K562 treated with DMSO at 1 percent for 24 hours (cell line): ENCODE data around the gene LRG1. TPM values are rescaled to one million over a fixed set of nuclear protein-coding genes. Genes with fewer than 3 reads are reported as not detected.

ENCODE experiments used
- total RNA-seq: library from RNA; unstranded; fragments of 300-600 nt; gene quantifications from 2 replicates; pipeline ENCODE4 v1.2.3, GENCODE V29; 2022; ENCODE audit warnings: low read depth; ENCODE audit not compliant: insufficient read depth

LRG1 gene, protein sequence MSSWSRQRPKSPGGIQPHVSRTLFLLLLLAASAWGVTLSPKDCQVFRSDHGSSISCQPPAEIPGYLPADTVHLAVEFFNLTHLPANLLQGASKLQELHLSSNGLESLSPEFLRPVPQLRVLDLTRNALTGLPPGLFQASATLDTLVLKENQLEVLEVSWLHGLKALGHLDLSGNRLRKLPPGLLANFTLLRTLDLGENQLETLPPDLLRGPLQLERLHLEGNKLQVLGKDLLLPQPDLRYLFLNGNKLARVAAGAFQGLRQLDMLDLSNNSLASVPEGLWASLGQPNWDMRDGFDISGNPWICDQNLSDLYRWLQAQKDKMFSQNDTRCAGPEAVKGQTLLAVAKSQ
- 29.8 and 29.9 TPM in 2 replicates for total RNA-seq

DNA sequence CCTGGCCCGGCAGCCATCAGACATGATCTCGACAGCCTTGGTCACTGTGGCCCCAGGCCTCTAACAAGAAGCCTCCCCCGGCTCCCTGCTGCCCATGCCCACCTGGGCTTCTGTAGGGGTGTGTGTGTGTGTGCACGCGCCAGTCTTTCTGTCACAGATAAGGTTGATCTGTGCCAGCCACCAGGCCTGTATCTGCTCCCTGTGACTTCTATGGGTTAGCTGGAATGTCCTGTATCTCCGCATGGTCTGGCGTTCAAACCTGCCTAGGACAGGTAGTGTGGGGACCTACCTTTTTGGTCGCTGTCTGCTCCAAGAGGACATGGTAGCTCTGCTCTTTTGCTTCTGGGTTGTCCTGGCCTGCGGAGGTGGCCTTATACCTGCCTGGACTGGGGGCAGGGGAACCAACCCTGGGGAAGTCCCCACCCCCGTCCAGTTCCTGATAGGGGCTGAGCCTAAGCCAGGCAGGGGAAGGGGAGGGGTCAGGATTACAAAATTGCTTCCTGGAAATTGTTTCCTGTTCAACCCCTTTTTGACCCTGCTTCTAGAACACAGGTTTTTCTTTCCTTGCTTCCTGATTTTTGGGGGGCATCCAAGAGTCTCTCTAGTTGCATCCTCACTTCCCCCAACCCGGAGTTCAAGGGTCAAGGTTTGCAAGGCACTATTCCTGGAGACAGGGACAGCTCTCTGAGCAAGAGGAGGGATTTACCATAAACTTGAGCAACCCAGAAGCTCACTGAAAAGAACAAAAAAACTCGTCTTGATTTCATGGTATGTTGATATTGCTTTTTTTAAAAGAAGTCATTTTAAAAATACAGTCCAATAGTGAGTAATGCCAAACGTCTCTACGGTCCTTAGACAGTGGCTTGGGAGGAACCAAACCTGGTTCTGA lies at the start of gene LRG1:
Gene LRG1, minus strand, starts transcription at position 344 of the 889 bp plus-strand sequence. Its CDS starts 23 bp downstream, at position 321.

DNA sequence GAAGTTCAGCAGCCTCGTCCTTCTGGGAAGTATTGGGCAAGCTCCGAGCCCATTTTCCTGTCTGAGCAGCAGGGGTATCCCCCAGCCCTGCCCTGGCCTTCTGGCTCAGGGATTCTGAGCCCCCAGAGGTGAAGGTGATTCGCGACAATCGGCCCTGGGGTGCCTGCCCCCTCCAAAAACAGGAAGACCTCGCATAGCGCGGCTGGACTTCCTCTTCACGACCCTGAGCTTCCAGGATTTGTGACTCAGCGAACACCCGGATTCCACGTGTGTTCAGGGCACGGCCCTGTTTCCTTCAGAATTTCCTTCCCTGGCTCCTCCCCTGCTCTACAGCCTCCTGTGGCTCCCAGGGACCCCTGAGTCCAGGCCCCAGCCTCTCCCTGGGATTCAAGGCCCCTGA lies 19.7 kb upstream of the LRG1 start, which contains the start of gene SEMA6B:
Gene SEMA6B, minus strand, starts transcription at position 116 of the 400 bp plus-strand sequence. CDS start 1,227 bp downstream, outside the sequence.

DNA sequence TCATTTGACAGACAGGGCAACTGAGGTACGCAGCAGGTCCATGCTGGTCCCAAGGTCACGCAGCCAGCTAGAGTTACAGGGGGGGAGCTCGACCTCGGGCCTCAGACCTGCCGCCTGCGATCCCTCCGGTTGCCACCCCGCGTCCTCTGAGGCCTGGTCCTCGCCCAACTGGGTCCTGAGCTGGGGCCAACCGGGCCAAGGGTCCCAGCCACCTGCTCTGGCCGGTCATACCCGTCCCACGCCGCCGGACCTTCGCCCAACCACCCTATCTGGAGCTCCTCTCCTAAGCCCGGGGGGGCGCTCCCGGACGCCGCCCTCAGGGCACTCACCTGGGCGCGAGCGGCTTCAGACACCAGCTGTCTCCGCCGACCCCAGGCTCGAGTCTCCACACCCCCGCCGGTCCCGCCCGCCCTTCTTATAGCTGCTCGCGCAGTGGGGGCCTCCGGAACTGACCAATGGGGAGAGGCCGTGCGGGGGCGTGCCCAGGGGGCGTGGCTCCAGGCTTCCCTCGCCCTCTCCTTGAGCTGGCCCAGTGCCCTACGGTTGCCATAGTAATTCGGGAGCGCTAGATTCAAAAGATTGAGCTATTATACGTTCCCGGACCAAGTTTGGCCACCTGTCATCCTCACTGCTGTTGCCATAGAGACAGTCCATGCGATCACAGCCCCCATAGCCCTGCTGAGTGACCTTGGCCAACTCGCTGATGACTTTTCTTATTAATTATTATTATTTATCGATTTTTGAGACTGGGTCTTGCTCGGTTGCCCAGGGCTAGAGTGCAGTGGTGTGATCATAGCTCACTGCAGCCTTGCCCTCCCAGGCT lies 4.8 kb downstream of the LRG1 start, which contains the start of gene PLIN5:
Gene PLIN5, minus strand, starts transcription at position 389 of the 823 bp plus-strand sequence. CDS start 1,150 bp downstream, outside the sequence.

DNA sequence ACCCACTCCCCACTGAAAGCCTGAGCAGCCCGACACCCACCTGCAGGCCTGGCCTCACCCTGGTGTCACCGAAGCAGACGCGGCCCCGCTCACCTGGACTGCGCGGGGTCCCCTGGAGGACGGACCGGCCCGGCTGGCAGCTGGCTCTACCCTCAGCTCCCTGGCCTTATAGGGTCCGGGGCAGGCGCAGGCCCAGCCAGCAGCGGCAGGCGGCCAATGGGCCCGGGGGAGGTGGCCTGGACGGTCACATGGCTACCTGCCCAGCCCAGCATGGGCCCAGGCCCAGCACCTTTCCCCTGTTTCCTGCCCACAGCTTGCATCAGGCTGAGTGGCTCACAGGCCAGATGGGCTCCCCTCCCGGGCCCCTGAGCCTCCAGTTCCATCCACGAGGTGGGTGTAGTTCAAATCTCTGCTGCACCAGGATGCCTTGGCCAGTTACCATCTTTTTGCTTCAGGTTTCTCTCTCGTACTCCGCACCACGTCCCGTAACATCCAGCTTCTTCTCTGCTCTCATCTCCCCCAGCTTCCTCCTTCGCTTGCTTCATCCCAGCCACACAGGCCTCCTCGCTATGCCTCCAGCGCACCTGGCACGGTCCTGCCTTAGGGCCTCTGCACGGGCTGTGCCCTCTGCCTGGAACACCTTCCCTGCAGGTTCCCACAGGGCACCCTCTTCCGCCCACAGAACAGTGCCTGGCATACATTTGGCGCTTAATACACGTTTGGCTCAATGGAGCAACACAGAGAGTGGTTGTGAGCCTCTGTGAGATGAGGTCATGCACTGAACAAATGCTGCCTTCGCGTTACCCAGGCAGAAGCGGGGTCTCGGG lies 21.3 kb downstream of the LRG1 start, which contains the start of gene PLIN4:
Gene PLIN4, minus strand, starts transcription at position 142 of the 827 bp plus-strand sequence. CDS start 214 bp downstream, outside the sequence.

Other genes with a start within 250 kb of the LRG1 start
- gene TMIGD2, start 237.6 kb downstream of the LRG1 start, total RNA-seq: not detected in 2 replicates
- 0.96 and 1.2 TPM in 2 replicates for gene FSD1, start 235.4 kb downstream of the LRG1 start, total RNA-seq
- gene STAP2, start 201.2 kb downstream of the LRG1 start, total RNA-seq: 1.0 and 2.4 TPM in 2 replicates
- gene MPND, start 196.5 kb downstream of the LRG1 start, total RNA-seq: 17.5 and 22.6 TPM in 2 replicates
- gene SH3GL1, start 139.5 kb downstream of the LRG1 start, total RNA-seq: 116 and 119 TPM in 2 replicates
- gene CHAF1A, start 137.4 kb downstream of the LRG1 start, total RNA-seq: 84.5 and 88.7 TPM in 2 replicates
- gene UBXN6, start 82.2 kb downstream of the LRG1 start, total RNA-seq: 154 and 174 TPM in 2 replicates
- gene HDGFL2, start 67.7 kb downstream of the LRG1 start, total RNA-seq: 68.5 and 73.0 TPM in 2 replicates
- 0.09 and 0.36 TPM in 2 replicates for gene PLIN4, start 21.6 kb downstream of the LRG1 start, total RNA-seq
- gene PLIN5, start 4.8 kb downstream of the LRG1 start, total RNA-seq: 2.2 TPM in 1 of 2 replicates, not detected in the other
- 4.2 and 5.0 TPM in 2 replicates for gene SEMA6B, start 19.6 kb upstream of the LRG1 start, total RNA-seq
- gene TNFAIP8L1, start 99.5 kb upstream of the LRG1 start, total RNA-seq: 16.1 TPM in 2 replicates
- gene MYDGF, start 130.3 kb upstream of the LRG1 start, total RNA-seq: 277 and 292 TPM in 2 replicates
- 50.3 and 55.5 TPM in 2 replicates for gene DPP9, start 183.8 kb upstream of the LRG1 start, total RNA-seq